Measurements from ENCODE around the gene KIAA1755.

KIAA1755 gene

GRCh38 chr20:38175304-38176180, 85.0 kb downstream of the KIAA1755 start:
- TF ChIP-seq CTCF (conservative IDR thresholded peaks at IDR 0.05; ENCODE audit: low read depth, low read length), result peak; percentile 27

GRCh38 chr20:38173237-38174156, 87.0 kb downstream of the KIAA1755 start:
- DNase-seq (ENCODE audit: low read depth), result peak; percentile 88
- TF ChIP-seq CTCF (conservative IDR thresholded peaks at IDR 0.05; ENCODE audit: low read depth, low read length), result no peak
- H3K4me3 ChIP-seq (ENCODE audit: low read length), result no peak overlapping the region

More at GRCh38 chr20:38175304-38176180, 85.0 kb downstream of the KIAA1755 start:
- DNase-seq (ENCODE audit: low read depth), result no peak
- no peak overlapping the region for H3K4me3 ChIP-seq (ENCODE audit: low read length)

- no peak for DNase-seq (ENCODE audit: low read depth)
- peak; percentile 47 for TF ChIP-seq CTCF (conservative IDR thresholded peaks at IDR 0.05; ENCODE audit: low read depth, low read length)
Measured at GRCh38 chr20:38172408-38172807, 88.1 kb downstream of the KIAA1755 start.

GRCh38 chr20:38171675-38172043, 88.9 kb downstream of the KIAA1755 start:
- no peak overlapping the region for H3K4me3 ChIP-seq (ENCODE audit: low read length)
- no peak for DNase-seq (ENCODE audit: low read depth)
- TF ChIP-seq CTCF (conservative IDR thresholded peaks at IDR 0.05; ENCODE audit: low read depth, low read length), result no peak

More at GRCh38 chr20:38172408-38172807, 88.1 kb downstream of the KIAA1755 start:
- H3K4me3 ChIP-seq (ENCODE audit: low read length), result no peak overlapping the region

GRCh38 chr20:38170826-38171674, 89.5 kb downstream of the KIAA1755 start:
- no peak for TF ChIP-seq CTCF (conservative IDR thresholded peaks at IDR 0.05; ENCODE audit: low read depth, low read length)
- no peak for DNase-seq (ENCODE audit: low read depth)
- H3K4me3 ChIP-seq (ENCODE audit: low read length), result no peak overlapping the region

- DNase-seq (ENCODE audit: low read depth), result no peak
Measured at GRCh38 chr20:38170219-38170825, 90.2 kb downstream of the KIAA1755 start.

More at GRCh38 chr20:38170219-38170825, 90.2 kb downstream of the KIAA1755 start:
- H3K4me3 ChIP-seq (ENCODE audit: low read length), result no peak overlapping the region
- no peak for TF ChIP-seq CTCF (conservative IDR thresholded peaks at IDR 0.05; ENCODE audit: low read depth, low read length)

Data from retinal pigment epithelial cell (primary cell).